Measurements from ENCODE around the gene MRPL22. TPM values are rescaled to one million over a fixed set of nuclear protein-coding genes. Genes with fewer than 3 reads are reported as not detected.

MRPL22 gene
- total and polyA plus RNA-seq, 2 of the 13 experiments (the other 11 are each of a cell fraction or from before 2014, with no cell fraction given): 66.8 to 84.8 TPM

DNA sequence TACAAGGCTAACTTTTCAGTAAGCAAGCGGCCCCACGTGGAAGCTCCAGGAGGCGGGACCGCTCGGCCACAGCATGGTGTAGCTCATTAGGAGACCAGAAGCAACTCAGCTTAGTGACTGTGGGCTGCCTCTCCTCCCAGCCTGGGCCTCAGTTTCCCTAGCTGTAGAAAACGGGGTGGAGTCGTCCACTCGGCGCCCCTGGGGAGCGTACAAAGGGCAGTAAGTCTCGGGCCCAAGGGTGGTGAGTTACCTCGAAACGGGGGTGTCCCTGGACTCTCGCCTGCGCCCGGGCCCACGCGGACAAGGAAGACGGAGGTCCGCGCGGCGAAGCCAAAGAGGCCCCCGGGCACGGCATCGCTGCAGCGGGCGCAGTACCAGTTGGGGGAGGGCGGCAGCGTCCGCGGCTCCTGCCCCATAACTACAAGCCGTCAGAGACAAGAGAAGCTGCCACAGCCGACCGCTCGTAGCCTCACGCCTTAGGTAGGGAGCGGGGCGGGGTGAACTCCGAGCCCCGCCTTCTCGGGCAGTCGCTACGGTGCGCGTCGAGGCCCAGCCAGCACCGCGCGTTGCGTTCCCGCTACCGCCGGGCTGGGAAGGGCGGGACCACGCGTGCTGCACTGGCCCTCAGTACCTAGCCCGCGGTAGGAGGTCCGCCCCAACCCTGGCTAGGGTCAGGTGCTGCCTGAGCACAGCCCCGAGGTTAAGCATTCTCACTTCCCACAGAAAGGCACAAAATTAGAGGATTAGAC, 3.0 kb upstream of the MRPL22 start, which contains the start of gene GEMIN5 (continued):
- TF ChIP-seq NONO (IDR thresholded peaks at IDR 0.05) (no peak), NONO (CRISPR knock-in tag; conservative IDR thresholded peaks at IDR 0.05) (peak; percentile 95), ZNF124 (CRISPR knock-in tag; IDR thresholded peaks at IDR 0.05) (peak; percentile 63; the same call in 1 of the 2 replicates), RARG (CRISPR knock-in tag; IDR thresholded peaks at IDR 0.05; ENCODE audit: low read depth) (no peak), ISX (CRISPR knock-in tag; conservative IDR thresholded peaks at IDR 0.05) (no peak), ZNF431 (CRISPR knock-in tag; IDR thresholded peaks at IDR 0.05; ENCODE audit: borderline replicate concordance, low read depth) (peak; percentile 56; the same call in 1 of the 2 replicates), ARID2 (CRISPR knock-in tag; IDR thresholded peaks at IDR 0.05; ENCODE audit: borderline replicate concordance) (no peak), REXO4 (CRISPR knock-in tag; IDR thresholded peaks at IDR 0.05; ENCODE audit: borderline replicate concordance) (no peak), ZNF572 (CRISPR knock-in tag; IDR thresholded peaks at IDR 0.05) (peak; percentile 82), ZNF816 (CRISPR knock-in tag; IDR thresholded peaks at IDR 0.05; ENCODE audit: borderline replicate concordance) (peak; percentile 86; the same call in 1 of the 2 replicates), ZNF614 (CRISPR knock-in tag; IDR thresholded peaks at IDR 0.05; ENCODE audit: borderline replicate concordance) (peak; percentile 69; the same call in 1 of the 2 replicates), GZF1 (CRISPR knock-in tag; IDR thresholded peaks at IDR 0.05) (no peak; the same call in 1 of the 2 replicates), NFYC (CRISPR knock-in tag; IDR thresholded peaks at IDR 0.05) (no peak), ZNF207 (IDR thresholded peaks at IDR 0.05; ENCODE audit: borderline replicate concordance) (no peak), ZNF879 (CRISPR knock-in tag; IDR thresholded peaks at IDR 0.05) (0 out of 2 replicates have a peak, but pooled peaks have one; percentile 48)
- TF ChIP-seq, protein P1, sequence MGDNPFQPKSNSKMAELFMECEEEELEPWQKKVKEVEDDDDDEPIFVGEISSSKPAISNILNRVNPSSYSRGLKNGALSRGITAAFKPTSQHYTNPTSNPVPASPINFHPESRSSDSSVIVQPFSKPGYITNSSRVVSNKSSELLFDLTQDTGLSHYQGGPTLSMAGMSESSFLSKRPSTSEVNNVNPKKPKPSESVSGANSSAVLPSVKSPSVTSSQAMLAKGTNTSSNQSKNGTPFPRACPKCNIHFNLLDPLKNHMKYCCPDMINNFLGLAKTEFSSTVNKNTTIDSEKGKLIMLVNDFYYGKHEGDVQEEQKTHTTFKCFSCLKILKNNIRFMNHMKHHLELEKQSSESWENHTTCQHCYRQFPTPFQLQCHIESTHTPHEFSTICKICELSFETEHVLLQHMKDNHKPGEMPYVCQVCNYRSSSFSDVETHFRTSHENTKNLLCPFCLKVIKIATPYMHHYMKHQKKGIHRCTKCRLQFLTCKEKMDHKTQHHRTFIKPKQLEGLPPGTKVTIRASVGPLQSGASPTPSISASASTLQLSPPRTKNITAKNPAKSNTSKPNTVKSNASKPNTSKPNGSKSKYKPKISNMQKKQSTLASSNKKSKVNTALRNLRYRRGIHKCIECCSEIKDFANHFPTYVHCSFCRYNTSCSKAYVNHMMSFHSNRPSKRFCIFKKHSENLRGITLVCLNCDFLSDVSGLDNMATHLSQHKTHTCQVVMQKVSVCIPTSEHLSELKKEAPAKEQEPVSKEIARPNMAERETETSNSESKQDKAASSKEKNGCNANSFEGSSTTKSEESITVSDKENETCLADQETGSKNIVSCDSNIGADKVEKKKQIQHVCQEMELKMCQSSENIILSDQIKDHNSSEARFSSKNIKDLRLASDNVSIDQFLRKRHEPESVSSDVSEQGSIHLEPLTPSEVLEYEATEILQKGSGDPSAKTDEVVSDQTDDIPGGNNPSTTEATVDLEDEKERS (CRISPR knock-in tag; IDR thresholded peaks at IDR 0.05): peak; percentile 50; the same call in 1 of the 2 replicates
- TF ChIP-seq, protein P2, sequence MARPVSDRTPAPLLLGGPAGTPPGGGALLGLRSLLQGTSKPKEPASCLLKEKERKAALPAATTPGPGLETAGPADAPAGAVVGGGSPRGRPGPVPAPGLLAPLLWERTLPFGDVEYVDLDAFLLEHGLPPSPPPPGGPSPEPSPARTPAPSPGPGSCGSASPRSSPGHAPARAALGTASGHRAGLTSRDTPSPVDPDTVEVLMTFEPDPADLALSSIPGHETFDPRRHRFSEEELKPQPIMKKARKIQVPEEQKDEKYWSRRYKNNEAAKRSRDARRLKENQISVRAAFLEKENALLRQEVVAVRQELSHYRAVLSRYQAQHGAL (CRISPR knock-in tag; IDR thresholded peaks at IDR 0.05; ENCODE audit: not compliant biosample characterization): no peak
- TF ChIP-seq, protein P3, sequence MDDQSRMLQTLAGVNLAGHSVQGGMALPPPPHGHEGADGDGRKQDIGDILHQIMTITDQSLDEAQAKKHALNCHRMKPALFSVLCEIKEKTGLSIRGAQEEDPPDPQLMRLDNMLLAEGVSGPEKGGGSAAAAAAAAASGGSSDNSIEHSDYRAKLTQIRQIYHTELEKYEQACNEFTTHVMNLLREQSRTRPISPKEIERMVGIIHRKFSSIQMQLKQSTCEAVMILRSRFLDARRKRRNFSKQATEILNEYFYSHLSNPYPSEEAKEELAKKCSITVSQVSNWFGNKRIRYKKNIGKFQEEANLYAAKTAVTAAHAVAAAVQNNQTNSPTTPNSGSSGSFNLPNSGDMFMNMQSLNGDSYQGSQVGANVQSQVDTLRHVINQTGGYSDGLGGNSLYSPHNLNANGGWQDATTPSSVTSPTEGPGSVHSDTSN (CRISPR knock-in tag; IDR thresholded peaks at IDR 0.05; ENCODE audit: borderline replicate concordance): no peak
- TF ChIP-seq, protein P4, sequence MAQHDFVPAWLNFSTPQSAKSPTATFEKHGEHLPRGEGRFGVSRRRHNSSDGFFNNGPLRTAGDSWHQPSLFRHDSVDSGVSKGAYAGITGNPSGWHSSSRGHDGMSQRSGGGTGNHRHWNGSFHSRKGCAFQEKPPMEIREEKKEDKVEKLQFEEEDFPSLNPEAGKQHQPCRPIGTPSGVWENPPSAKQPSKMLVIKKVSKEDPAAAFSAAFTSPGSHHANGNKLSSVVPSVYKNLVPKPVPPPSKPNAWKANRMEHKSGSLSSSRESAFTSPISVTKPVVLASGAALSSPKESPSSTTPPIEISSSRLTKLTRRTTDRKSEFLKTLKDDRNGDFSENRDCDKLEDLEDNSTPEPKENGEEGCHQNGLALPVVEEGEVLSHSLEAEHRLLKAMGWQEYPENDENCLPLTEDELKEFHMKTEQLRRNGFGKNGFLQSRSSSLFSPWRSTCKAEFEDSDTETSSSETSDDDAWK (CRISPR knock-in tag; IDR thresholded peaks at IDR 0.05): no peak
- TF ChIP-seq, protein P5, sequence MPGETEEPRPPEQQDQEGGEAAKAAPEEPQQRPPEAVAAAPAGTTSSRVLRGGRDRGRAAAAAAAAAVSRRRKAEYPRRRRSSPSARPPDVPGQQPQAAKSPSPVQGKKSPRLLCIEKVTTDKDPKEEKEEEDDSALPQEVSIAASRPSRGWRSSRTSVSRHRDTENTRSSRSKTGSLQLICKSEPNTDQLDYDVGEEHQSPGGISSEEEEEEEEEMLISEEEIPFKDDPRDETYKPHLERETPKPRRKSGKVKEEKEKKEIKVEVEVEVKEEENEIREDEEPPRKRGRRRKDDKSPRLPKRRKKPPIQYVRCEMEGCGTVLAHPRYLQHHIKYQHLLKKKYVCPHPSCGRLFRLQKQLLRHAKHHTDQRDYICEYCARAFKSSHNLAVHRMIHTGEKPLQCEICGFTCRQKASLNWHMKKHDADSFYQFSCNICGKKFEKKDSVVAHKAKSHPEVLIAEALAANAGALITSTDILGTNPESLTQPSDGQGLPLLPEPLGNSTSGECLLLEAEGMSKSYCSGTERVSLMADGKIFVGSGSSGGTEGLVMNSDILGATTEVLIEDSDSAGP (CRISPR knock-in tag; IDR thresholded peaks at IDR 0.05; ENCODE audit: borderline replicate concordance): peak; percentile 94
- TF ChIP-seq, protein P6, sequence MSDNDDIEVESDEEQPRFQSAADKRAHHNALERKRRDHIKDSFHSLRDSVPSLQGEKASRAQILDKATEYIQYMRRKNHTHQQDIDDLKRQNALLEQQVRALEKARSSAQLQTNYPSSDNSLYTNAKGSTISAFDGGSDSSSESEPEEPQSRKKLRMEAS (IDR thresholded peaks at IDR 0.05): peak; percentile 94
